HG02759 (cell line): ENCODE results near the gene GGA1.

Experiments
- ATAC-seq: cut with Tn5 transposase; IDR thresholded peaks from one replicate; pipeline ENCODE4 v1.9.1; 2021; ENCODE audit warnings: mild to moderate bottlenecking, moderate library complexity; ENCODE audit not compliant: unreplicated experiment

The GGA1 gene

GRCh38 chr22:37664249-37665101 is 55.8 kb downstream of the GGA1 start:
- no peak for ATAC-seq

GRCh38 chr22:37665487-37665886 is 56.9 kb downstream of the GGA1 start:
- no peak for ATAC-seq

DNA sequence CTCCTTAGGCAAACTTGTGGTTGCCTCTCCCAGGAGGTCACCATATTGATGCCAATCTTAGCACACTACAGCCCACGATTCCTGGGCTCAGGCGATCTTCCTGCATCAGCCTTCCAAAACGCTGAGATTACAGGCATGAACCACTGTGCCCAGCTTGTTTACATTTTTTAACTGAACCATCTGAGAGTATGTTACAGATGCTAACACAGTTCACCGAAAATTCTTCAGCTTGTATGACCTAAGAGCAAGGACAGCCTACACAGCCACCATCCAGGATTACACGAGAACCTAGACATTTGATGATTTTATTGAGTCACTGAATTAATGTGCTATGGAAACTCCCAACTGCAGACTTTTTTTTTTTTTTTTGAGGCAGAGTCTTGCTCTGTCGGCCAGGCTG is 61.0 kb downstream of the GGA1 start:
- ATAC-seq: no peak

DNA sequence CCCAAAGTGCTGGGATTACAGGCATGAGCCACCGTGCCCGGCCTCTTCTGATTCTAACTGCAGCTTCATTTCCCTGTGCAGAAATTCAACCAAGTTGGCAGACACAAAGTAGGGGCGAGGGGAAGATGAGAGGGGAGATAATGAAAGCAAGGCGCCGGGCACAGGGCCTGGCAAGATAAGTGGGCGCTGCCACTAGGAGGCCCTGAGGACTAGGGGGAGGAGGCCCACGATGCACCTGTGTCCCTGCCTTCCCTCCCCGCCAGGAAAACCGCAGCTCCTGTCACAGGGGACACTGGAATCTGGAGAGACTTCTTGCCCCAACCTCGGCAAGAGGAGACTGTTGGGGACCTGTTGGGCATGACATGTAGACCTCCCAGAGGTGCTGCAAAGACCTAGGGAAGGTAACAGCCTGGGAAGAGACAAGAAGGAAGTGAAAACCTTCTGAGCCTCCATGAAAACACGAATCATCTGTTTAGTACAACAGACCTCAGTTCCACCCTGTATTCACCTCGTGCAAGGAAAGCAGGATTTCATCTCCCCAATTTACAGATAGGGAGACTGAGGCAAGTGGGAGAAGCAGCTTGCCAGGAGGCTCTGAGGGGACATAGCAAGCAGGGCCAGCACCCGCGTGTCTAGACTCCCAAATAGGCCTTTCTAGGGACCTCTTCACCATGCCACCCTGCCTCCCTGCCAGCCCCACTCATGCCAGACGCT is 63.7 kb downstream of the GGA1 start:
- ATAC-seq: no peak

DNA sequence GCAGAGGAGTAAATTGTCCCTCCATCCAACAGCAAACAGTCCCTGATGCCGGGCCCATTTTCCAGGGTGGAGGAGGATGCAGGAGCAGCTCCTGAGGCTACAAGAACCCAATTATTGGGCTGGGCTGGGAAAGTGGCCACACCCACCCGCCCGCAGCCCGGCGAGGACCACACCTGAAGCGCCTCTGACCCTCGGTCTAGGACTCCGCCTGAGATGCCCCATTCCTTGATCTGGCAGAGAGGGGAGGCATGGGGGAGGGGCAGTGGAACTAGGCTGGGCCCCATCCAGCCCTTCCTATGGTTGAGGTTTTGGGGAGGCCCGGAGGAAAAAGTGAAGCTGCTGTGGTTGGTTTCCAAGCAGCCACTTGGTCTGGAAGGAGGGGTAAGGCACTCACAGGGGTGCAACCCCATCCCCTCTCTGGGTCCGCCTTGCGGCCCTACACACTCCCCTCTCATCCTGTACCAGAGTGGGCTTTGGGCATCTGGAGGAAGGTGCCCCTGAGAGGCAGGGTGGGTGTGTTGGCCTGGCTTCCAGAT is 64.4 kb downstream of the GGA1 start:
- ATAC-seq: no peak

DNA sequence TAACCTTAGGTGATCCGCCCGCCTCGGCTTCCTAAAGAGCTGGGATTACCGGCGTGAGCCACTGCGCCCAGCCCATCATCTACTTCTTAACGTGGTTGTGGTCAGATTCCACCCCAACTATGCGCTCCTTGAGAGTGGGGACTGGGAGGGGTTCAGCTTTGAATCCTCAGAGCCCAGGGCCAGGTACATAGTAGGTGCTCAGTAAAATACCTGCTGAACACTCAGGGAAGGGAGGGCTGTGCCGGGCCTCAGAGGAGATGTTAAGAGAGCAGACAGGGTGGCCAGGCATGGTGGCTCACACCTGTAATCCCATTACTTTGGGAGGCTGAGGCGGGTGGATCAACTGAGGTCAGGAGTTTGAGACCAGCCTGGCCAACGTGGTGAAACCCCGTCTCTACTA is 65.6 kb downstream of the GGA1 start:
- no peak for ATAC-seq

GRCh38 chr22:37674951-37675929 is 66.6 kb downstream of the GGA1 start, which contains the start of gene LGALS1:
Gene LGALS1, plus strand, starts transcription at chr22:37675636. Its CDS starts 67 bp downstream, at chr22:37675703.
- peak; percentile 48 for ATAC-seq

GRCh38 chr22:37675930-37676735 is 67.5 kb downstream of the GGA1 start:
- ATAC-seq: no peak

DNA sequence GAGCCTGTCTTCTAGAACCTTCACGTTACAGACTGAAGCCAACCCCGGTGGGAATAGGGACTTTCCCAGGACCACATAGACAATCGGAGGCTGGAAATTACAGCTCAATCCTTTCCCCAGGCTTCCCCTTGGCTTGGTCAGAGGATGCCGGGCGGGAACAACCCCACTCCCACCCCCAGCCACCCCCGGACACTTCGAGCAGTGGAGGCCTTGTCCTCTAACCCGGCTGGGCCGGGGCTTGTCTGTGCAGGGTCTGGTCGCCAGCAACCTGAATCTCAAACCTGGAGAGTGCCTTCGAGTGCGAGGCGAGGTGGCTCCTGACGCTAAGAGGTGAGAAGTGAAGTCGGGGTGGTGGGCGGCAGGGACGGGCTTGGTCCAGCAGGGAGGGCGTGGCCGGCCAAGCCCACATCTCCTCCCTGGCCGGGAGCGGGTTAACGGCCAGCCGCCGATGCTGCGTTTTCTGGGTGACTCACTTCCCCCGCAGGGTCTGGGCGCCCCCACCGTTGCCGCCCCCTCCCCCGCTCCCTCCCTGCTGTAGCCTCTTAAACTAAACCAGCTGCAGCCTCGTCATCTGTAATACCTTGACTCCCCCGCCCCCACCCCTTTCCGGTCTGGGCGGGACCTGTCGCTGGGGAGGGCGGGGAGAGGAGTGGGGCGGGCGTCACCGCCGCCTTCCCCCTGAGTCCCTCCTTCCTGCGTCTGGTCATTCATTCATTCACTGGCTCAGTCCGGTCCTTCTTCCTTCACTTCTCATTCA is 68.3 kb downstream of the GGA1 start:
- peak; percentile 60 for ATAC-seq

DNA sequence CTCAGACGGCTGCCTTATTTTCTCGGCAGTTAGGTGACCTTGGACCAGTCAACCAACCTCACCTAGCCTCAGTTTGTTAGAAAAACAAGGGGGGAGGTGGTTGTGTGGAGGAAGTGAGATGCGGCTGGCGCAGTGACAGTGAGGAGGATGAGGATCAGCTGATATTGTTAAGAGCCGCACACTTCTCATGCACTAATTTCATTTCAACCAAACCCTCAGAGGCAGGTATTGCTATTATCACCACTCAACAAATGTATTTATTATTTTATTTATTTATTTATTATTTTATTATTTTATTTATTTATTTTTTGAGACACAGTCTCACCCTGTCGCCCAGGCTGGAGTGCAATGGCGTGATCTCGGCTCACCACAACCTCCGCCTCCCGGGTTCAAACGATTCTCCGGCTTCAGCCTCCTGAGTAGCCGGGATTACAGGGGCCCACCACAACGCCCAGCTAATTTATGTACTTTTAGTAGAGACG is 68.9 kb downstream of the GGA1 start:
- ATAC-seq: peak; percentile 3

DNA sequence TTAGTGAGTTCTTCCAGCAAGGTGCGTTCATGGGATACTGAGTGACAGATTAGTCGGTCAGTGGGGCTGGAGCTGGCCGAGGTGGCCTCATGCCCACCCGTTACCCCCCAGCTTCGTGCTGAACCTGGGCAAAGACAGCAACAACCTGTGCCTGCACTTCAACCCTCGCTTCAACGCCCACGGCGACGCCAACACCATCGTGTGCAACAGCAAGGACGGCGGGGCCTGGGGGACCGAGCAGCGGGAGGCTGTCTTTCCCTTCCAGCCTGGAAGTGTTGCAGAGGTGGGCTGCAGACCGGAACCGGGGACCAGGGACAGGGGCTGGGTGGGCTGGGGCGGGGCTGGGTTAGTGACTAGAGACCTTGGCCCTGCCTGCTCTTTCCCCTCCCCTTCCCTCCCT is 69.7 kb downstream of the GGA1 start:
- ATAC-seq: no peak

DNA sequence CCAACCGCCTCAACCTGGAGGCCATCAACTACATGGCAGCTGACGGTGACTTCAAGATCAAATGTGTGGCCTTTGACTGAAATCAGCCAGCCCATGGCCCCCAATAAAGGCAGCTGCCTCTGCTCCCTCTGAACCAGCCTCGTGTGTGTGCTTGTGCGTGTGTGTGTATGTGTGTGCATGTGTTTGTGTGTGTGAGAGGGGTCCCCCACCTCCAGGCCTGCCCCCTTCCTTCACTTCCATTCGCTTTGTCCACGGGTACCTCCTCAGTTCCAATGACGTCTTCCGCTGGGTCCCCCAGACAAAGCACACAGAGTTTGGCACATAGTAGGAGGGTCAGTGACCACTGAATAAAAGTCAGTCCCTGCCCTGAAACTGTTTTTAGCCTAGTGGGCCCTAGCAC is 71.0 kb downstream of the GGA1 start:
- no peak for ATAC-seq

DNA sequence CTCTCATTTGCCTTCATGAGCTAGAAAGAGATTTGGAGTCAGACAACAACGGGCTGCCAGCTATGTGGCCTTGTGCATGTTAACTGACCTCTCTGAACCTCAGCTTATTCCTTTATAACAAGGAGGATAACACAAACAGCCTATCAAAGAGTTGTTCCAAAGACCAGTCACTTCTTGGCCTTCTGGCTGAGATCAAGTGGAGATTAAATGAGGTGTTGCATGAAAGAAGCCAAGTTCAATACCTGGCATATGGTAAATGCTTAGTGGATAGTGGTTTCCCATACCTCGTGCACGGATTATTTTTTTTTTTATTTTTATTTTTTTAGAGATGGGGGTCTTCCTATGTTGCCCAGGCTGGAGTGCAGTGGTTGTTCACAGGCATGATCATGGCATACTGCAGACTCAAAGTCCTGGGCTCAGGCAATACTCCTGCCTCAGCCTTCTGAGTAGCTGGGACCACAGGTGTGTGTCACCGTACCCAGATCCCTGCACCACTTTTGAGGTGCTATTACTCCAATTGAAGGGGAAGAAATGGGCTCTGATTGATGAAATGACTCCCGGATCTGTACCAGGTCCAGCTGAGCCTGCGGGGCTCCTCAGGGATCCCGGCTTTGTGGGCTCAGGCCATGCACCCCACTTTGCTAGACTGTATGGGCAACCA is 71.7 kb downstream of the GGA1 start:
- ATAC-seq: no peak

DNA sequence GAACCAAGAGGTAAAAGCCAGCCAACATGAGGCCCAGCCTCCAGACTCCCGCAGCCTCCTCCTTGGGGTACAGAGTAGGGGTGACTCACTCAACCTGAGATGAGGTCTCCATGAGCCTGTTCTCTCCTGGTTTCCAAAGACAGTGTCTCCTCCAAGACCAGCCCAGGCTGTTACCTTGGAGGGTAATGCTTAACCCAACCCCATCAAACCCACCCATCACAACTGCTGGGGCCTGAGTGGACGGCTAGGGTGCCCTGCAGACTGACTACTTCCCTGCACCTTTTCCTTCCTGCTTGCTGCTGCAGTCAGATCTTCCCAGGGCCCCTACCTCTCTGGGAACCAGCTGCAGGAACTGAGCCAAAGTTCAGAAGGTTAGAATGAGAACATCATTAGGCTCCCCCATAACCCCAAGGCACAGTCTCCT is 72.4 kb downstream of the GGA1 start:
- no peak for ATAC-seq

- ATAC-seq: no peak
Observed at GRCh38 chr22:37681556-37682049, 73.0 kb downstream of the GGA1 start.
